ENCODE data around the gene PSMA3.

PSMA3 gene

DNA sequence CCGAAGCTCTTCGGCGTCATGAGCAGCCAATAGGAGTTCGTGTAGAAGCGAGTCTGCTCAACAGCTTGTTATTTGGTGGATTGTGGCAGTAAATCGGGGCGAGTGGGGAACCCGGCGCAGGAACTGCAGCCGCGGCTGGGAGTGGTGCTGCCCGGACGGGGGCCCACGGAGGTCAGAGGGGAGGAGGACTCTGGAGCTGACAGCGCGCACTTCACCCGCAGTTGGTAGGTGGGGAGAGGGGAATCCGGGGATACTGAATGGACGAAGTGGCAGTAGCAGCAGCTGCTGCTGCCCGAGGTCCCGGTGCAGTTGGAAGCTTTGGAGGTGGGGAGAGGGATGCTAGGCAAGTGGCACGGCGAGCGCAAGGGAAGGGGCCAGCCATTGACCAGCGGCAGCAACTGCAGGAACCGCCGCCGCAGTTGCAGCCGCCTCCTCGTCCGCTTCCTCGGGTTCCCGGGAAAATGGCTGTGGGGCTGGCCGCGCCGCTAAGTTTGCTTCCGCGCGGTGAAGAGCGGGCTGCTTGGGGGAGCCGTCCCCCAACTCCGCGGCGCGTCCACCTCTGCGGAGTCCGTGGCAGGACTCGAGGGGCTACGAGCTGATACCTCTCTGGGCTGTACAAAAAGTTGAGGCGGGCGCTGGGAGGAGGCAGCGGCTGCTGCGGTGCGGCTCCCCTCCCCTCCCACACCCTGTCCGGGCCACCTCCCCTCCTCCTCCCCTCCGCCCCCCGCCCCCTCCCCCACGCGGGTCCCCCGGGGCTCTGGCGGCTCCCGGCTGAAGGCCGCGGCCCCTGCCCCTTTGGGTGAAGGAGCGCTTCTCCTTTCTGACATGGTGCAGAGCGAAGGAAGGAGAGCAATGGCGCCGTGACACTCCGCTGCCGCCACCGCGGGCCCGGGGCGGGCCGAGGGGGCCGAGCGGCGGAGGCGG is 54.1 kb downstream of the PSMA3 start, which contains the start of gene ARID4A:
ARID4A (plus strand) TSS at position 79 of the 924 bp plus-strand sequence. CDS start 1,300 bp downstream, outside the sequence.
- peak; percentile 12 to 74 (median 59) for DNase-seq (ENCODE audit: low read depth in 3 of 3)

GRCh38 chr14:58299401-58300330 is 55.0 kb downstream of the PSMA3 start:
- no peak for DNase-seq (ENCODE audit: low read depth in 3 of 3)

DNA sequence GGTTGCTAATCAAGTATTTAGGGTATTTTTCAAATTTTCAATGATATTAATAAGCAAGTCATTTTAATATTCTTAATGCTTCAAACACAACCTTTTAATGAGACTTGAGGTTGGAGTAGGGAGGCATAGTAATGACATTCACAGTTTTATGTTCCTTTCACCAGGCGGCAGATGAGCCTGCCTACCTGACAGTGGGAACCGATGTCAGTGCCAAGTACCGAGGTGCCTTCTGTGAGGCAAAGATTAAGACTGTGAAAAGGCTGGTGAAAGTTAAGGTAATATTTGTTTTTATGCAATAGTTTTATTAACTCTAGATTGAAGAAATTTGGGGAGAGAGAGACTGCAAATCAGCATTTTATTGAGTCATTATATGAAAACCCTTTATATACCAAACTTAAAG is 56.8 kb downstream of the PSMA3 start:
- no peak for DNase-seq (ENCODE audit: low read depth in 3 of 3)

DNA sequence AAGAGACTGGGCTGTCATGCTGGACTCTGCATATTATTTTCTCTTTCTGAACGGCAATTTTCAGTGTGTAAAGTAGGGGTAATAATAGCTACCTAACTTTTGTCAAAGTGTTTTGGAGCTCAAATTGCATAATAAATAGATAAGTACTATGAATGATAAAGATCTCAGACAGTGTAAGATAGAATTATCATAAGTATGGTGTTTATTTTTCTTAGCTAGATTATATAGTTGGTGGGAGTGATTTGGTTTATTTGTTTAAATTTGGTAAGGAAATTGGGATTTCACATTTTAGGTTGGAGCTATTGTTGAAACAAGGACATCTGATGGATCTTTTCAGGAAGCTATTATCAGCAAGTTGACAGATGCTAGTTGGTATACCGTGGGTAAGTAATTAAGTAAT is 61.1 kb downstream of the PSMA3 start:
- no peak for DNase-seq (ENCODE audit: low read depth in 3 of 3)

DNA sequence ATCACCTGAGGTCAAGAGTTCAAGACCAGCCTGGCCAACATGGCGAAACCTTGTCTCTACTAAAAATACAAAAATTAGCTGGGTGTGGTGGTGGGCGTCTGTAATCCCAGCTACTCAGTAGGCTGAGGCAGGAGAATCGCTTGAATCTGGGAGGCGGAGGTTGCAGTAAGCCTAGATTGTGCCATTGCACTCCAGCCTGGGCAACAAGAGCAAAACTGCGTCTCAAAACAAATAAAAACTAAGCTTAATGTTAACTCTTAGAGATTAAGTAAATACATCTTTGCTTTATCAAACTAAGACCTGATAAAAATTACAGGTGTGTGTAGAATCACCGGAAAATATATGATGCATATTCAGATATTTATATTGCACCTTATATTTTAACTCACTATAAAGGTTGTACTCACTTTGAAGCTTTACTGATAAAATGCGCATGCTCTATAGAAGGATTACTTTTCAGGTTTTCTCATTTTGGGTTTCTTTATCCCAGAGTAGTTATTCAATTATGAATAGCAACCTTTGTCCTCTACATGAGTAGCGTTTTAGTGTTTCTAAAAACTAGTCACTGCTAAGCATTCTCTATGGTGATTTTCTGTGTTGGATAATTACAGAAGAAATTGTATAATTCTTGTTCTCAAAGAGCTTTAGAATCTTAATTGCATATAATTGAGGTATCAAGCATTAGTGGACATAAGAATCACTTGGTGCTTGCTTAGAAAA is 63.1 kb downstream of the PSMA3 start:
- DNase-seq (ENCODE audit: low read depth in 3 of 3): no peak

DNA sequence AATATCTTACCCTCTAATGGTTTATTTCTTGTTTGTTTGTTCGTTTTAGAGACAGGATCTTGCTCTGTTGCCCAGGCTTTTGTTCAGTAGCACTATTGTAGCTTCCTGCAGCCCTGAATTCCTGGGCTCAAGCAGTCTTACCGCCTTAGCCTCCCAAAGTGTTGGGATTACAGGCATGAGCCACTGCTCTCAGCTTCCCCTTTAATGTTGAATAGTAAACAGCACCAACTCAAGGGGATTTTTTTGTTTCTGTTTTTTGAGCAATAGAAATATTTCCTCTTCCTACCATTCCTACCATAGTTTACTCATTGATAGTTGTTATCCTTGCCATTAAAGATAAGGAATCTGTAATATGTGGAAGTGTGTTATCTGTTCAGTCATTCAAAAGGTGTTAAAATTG is 64.4 kb downstream of the PSMA3 start:
- no peak for DNase-seq (ENCODE audit: low read depth in 3 of 3)

- no peak for DNase-seq (ENCODE audit: low read depth in 3 of 3)
Observed at GRCh38 chr14:58313699-58314098, 69.1 kb downstream of the PSMA3 start.

- no peak for DNase-seq (ENCODE audit: low read depth in 3 of 3)
Observed at GRCh38 chr14:58315606-58316005, 71.0 kb downstream of the PSMA3 start.
